Neural cell (in vitro differentiated cells): ENCODE results near the gene TPPP3. TPM values are rescaled to one million over a fixed set of nuclear protein-coding genes. Genes with fewer than 3 reads are reported as not detected.

ENCODE experiments used
- H2AFZ ChIP-seq: fragments of 200-600, 300-800 bp; sonication (generic), shearing (Covaris generic); 2 replicates; pipeline ENCODE4 v1.6.0; 2014; ENCODE audit warnings: low read depth, mild to moderate bottlenecking, antibody characterized with exemption, low read length, moderate library complexity
- H3F3A ChIP-seq: fragments of 200-600 bp; shearing (Covaris generic); 2 replicates; pipeline ENCODE4 v1.6.1; 2016; ENCODE audit warnings: mild to moderate bottlenecking, moderate library complexity, mixed read lengths, antibody characterized with exemption, low read length; ENCODE audit not compliant: insufficient read depth, poor library complexity, severe bottlenecking
- H3K27ac ChIP-seq: fragments of 200-600, 300-800 bp; sonication (generic), shearing (Covaris generic); 2 replicates; pipeline ENCODE4 v1.5.1; 2014; ENCODE audit warnings: mild to moderate bottlenecking, low read length, moderate library complexity
- H3K27me3 ChIP-seq: fragments of 300-800, 200-600 bp; sonication (generic), shearing (Covaris generic); 2 replicates; pipeline ENCODE4 v1.6.0; 2014; ENCODE audit warnings: mild to moderate bottlenecking, low read depth, low read length, moderate library complexity; ENCODE audit not compliant: insufficient read depth
- H3K36me3 ChIP-seq: fragments of 300-800, 200-600 bp; sonication (generic), shearing (Covaris generic); 2 replicates; pipeline ENCODE4 v1.5.1; 2014; ENCODE audit warnings: mild to moderate bottlenecking, antibody characterized with exemption, low read length, moderate library complexity; ENCODE audit not compliant: insufficient read depth
- H3K4me2 ChIP-seq: fragments of 300-800, 200-600 bp; sonication (generic), shearing (Covaris generic); 2 replicates; pipeline ENCODE4 v1.6.0; 2014; ENCODE audit warnings: mild to moderate bottlenecking, low read length
- H3K4me3 ChIP-seq: fragments of 300-800, 200-600 bp; sonication (generic), shearing (Covaris generic); 2 replicates; pipeline ENCODE4 v1.5.1; 2014; ENCODE audit warnings: mild to moderate bottlenecking, low read length, moderate library complexity
- H3K79me2 ChIP-seq: fragments of 200-600 bp; shearing (Covaris generic); replicated peaks from 2 replicates; pipeline ENCODE4 v1.6.0; 2014; ENCODE audit warnings: mild to moderate bottlenecking, low read length, moderate library complexity; ENCODE audit not compliant: insufficient read depth
- H3K9ac ChIP-seq: fragments of 300-800, 200-600 bp; sonication (generic), shearing (Covaris generic); 2 replicates; pipeline ENCODE4 v1.6.1; 2016; ENCODE audit warnings: mild to moderate bottlenecking, low read length, mixed read lengths
- H3K9me2 ChIP-seq: fragments of 200-600 bp; shearing (Covaris generic); 2 replicates; pipeline ENCODE4 v1.6.1; 2016; ENCODE audit warnings: mild to moderate bottlenecking, low read length, mixed read lengths; ENCODE audit not compliant: insufficient read depth
- H3K9me3 ChIP-seq: fragments of 200-600, 300-800 bp; sonication (generic), shearing (Covaris generic); 2 replicates; pipeline ENCODE4 v1.6.1; 2016; ENCODE audit warnings: mild to moderate bottlenecking, mixed run types, low read length, moderate library complexity, mixed read lengths
- H4K20me1 ChIP-seq: fragments of 200-600 bp; shearing (Covaris generic); 2 replicates; pipeline ENCODE4 v1.6.1; 2016; ENCODE audit warnings: mild to moderate bottlenecking, mixed run types; ENCODE audit not compliant: insufficient read depth
- EP300 ChIP-seq: fragments of 450-650 bp; conservative IDR thresholded peaks from 2 replicates; pipeline ENCODE4 v1.6.1; 2014; ENCODE audit warnings: antibody characterized with exemption, mild to moderate bottlenecking, moderate library complexity; ENCODE audit not compliant: poor library complexity, severe bottlenecking
- EZH2 ChIP-seq: fragments of 200-600, 300-800 bp; shearing (Covaris generic), sonication (generic); IDR thresholded peaks from 2 replicates; pipeline ENCODE4 v1.6.1; 2014; ENCODE audit warnings: antibody characterized with exemption, low read length, borderline replicate concordance, mild to moderate bottlenecking; ENCODE audit not compliant: insufficient read depth, poor library complexity, severe bottlenecking
- MXI1 ChIP-seq: fragments of 450-650 bp; conservative IDR thresholded peaks from 2 replicates; pipeline ENCODE4 v1.6.1; 2014; ENCODE audit warnings: antibody characterized with exemption, mild to moderate bottlenecking; ENCODE audit not compliant: poor library complexity, severe bottlenecking
- POLR2AphosphoS5 ChIP-seq: IDR thresholded peaks from 2 replicates; pipeline ENCODE4 v1.6.1; 2012
- RAD21 ChIP-seq: fragments of 450-650 bp; conservative IDR thresholded peaks from 2 replicates; pipeline ENCODE4 v1.6.1; 2014; ENCODE audit warnings: antibody characterized with exemption, mild to moderate bottlenecking, moderate library complexity
- SMC3 ChIP-seq: fragments of 450-650 bp; conservative IDR thresholded peaks from 2 replicates; pipeline ENCODE4 v1.6.1; 2014; ENCODE audit warnings: antibody characterized with exemption, mild to moderate bottlenecking, moderate library complexity; ENCODE audit not compliant: poor library complexity
- TAF1 ChIP-seq: IDR thresholded peaks from 2 replicates; pipeline ENCODE4 v1.6.1; 2012; ENCODE audit warnings: low read depth
- polyA plus RNA-seq: library from polyadenylated mRNA; depleted of rRNA; stranded (reverse); fragments of >200 nt; gene quantifications from 2 replicates; pipeline ENCODE4 v1.2.3, GENCODE V29; 2014
- TF ChIP-seq, protein P1 (sequence below): fragments of 450-650 bp; IDR thresholded peaks from 2 replicates; pipeline ENCODE4 v1.5.1; 2014; ENCODE audit warnings: antibody characterized with exemption, mild to moderate bottlenecking, moderate library complexity; ENCODE audit not compliant: poor library complexity, severe bottlenecking
- TF ChIP-seq, protein P2 (sequence below): IDR thresholded peaks from 2 replicates; pipeline ENCODE4 v1.6.1; 2012; ENCODE audit warnings: borderline replicate concordance

The TPPP3 gene
- polyA plus RNA-seq, 1 donor from 2014 or later: 2.7 TPM

DNA sequence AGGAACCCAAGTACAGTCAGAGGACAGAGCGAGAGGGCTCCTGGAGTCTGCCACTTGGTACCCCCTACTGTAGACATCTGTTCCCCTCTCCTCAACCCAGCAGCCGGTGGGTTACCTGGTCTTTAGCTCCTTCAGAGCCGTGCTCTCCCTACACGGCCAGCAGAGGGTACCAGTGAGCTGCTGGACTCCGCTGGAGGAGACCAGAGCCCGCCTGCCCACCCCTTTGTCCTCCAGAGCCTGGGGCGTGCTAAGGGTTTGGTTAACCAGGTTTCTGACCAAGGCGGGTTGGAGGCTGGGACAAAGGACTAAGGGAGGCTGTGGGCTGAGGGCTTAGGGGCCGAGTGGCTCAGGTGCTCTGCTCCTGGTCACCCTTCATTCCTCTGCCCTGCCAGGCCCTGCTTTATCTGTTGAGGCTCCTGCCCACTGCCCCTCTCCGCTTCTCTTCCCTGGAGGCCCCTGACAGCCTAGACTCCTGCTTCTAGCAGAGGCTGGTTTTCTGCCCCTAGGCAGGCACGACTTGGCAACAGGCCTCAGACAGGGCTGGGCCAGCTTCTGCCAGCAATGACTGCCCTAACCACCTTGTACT lies 34.9 kb upstream of the TPPP3 start:
- no peaks in the 10 kb centered on the region for H3F3A ChIP-seq
- no peaks in the 10 kb centered on the region for H3K9me3 ChIP-seq
- H3K9ac ChIP-seq: no peak overlapping the region
- H3K27me3 ChIP-seq: peaks cover 40% of the 10 kb centered on the region
- H3K9me2 ChIP-seq: no peaks in the 10 kb centered on the region
- H3K27ac ChIP-seq: no peak overlapping the region
- H3K79me2 ChIP-seq: no peaks in the 10 kb centered on the region
- no peak overlapping the region for H2AFZ ChIP-seq
- no peaks in the 10 kb centered on the region for H3K36me3 ChIP-seq
- no peak overlapping the region for H3K4me3 ChIP-seq
- TF ChIP-seq EZH2 (no peak), TAF1 (no peak), SMC3 (no peak)
- TF ChIP-seq, protein P1, sequence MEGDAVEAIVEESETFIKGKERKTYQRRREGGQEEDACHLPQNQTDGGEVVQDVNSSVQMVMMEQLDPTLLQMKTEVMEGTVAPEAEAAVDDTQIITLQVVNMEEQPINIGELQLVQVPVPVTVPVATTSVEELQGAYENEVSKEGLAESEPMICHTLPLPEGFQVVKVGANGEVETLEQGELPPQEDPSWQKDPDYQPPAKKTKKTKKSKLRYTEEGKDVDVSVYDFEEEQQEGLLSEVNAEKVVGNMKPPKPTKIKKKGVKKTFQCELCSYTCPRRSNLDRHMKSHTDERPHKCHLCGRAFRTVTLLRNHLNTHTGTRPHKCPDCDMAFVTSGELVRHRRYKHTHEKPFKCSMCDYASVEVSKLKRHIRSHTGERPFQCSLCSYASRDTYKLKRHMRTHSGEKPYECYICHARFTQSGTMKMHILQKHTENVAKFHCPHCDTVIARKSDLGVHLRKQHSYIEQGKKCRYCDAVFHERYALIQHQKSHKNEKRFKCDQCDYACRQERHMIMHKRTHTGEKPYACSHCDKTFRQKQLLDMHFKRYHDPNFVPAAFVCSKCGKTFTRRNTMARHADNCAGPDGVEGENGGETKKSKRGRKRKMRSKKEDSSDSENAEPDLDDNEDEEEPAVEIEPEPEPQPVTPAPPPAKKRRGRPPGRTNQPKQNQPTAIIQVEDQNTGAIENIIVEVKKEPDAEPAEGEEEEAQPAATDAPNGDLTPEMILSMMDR: no peak
- H3K4me2 ChIP-seq: no peak overlapping the region
- H4K20me1 ChIP-seq: no peaks in the 10 kb centered on the region

DNA sequence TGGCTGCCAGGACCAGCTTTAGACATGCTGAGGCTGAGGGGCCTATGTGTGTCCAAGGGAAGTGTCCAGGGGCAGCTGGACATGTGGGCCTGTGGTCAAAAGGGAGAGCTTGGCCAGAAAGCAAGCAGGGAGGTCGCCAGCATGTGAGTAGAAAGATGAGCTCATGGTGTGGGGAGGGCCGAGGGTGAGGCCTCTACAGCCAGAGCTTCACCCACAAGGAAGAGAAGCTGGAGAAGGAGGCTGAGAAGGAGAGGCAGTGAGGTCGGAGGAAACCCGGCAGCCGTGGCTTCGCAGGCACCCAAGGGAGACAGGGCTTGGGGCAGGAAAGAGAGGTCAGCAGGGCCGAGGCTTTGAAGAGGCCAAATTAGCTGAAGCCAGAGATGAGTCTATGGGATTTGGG lies 33.7 kb upstream of the TPPP3 start:
- H3K9me2 ChIP-seq: no peaks in the 10 kb centered on the region
- no peaks in the 10 kb centered on the region for H4K20me1 ChIP-seq
- no peak for TF ChIP-seq EZH2
- no peak for TF ChIP-seq POLR2AphosphoS5
- no peak for TF ChIP-seq RAD21
- H3K9me3 ChIP-seq: no peaks in the 10 kb centered on the region
- no peaks in the 10 kb centered on the region for H3F3A ChIP-seq
- peaks cover 35% of the 10 kb centered on the region for H3K27me3 ChIP-seq
- H3K4me3 ChIP-seq: no peak overlapping the region
- H3K36me3 ChIP-seq: no peaks in the 10 kb centered on the region
- no peaks in the 10 kb centered on the region for H3K79me2 ChIP-seq
- no peak overlapping the region for H3K27ac ChIP-seq
- no peak overlapping the region for H3K9ac ChIP-seq
- no peak overlapping the region for H2AFZ ChIP-seq
- H3K4me2 ChIP-seq: no peak overlapping the region

DNA sequence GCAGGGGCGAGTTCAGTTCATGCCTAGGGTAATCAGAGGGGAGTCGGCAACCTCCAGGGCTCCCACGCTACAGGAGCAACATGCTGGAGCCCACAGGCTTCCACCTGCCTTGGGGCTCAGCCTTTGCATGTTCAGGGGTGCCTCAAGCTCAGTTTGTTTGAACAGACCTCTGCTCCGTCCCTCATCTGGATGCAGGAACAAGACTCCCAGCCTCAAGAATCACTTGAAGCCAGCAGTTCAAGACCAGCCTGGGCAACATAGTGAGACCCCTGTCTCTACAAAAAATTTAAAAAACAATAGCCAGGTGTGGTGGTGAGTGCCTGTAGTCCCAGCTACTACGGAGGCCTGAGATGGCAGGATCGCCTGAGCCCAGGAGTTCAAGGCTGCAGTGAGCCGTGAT lies 32.7 kb upstream of the TPPP3 start:
- TF ChIP-seq, protein P2, sequence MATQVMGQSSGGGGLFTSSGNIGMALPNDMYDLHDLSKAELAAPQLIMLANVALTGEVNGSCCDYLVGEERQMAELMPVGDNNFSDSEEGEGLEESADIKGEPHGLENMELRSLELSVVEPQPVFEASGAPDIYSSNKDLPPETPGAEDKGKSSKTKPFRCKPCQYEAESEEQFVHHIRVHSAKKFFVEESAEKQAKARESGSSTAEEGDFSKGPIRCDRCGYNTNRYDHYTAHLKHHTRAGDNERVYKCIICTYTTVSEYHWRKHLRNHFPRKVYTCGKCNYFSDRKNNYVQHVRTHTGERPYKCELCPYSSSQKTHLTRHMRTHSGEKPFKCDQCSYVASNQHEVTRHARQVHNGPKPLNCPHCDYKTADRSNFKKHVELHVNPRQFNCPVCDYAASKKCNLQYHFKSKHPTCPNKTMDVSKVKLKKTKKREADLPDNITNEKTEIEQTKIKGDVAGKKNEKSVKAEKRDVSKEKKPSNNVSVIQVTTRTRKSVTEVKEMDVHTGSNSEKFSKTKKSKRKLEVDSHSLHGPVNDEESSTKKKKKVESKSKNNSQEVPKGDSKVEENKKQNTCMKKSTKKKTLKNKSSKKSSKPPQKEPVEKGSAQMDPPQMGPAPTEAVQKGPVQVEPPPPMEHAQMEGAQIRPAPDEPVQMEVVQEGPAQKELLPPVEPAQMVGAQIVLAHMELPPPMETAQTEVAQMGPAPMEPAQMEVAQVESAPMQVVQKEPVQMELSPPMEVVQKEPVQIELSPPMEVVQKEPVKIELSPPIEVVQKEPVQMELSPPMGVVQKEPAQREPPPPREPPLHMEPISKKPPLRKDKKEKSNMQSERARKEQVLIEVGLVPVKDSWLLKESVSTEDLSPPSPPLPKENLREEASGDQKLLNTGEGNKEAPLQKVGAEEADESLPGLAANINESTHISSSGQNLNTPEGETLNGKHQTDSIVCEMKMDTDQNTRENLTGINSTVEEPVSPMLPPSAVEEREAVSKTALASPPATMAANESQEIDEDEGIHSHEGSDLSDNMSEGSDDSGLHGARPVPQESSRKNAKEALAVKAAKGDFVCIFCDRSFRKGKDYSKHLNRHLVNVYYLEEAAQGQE: no peak
- TF ChIP-seq TAF1 (no peak), MXI1 (no peak), EZH2 (no peak), SMC3 (no peak), EP300 (no peak), RAD21 (no peak), POLR2AphosphoS5 (no peak)
- TF ChIP-seq, protein P1: no peak
- H3K36me3 ChIP-seq: no peaks in the 10 kb centered on the region
- H3K9me3 ChIP-seq: no peaks in the 10 kb centered on the region
- no peak overlapping the region for H3K27ac ChIP-seq
- no peaks in the 10 kb centered on the region for H4K20me1 ChIP-seq
- H3F3A ChIP-seq: no peaks in the 10 kb centered on the region
- H3K4me2 ChIP-seq: no peak overlapping the region
- H3K9me2 ChIP-seq: no peaks in the 10 kb centered on the region
- no peak overlapping the region for H3K4me3 ChIP-seq
- peaks cover 29% of the 10 kb centered on the region for H3K27me3 ChIP-seq
- H3K9ac ChIP-seq: no peak overlapping the region
- H2AFZ ChIP-seq: no peak overlapping the region
- no peaks in the 10 kb centered on the region for H3K79me2 ChIP-seq
